Choroid plexus epithelial cell (primary cell): Measurements from ENCODE around the gene APLNR.
"Not testable (repeated sequence)": the region's sequence is repeated elsewhere in the genome, so short reads cannot be mapped to it uniquely, and the experiment has no call there.

ENCODE experiments used
- DNase-seq: peaks from one replicate; pipeline ENCODE4 v3.0.0-alpha.2; 2010; ENCODE audit warnings: low read depth
- H3K4me3 ChIP-seq: 2 replicates; pipeline ENCODE4 v1.5.1; 2011; ENCODE audit warnings: low read depth, mild to moderate bottlenecking, control low read depth, low read length, moderate library complexity
- CTCF ChIP-seq: conservative IDR thresholded peaks from 2 replicates; pipeline ENCODE4 v1.5.1; 2011; ENCODE audit warnings: low read depth, mild to moderate bottlenecking, control low read depth, inconsistent platforms, low read length, moderate library complexity

Gene APLNR

GRCh38 chr11:57237204-57237681 lies at the start of gene APLNR:
Gene APLNR, minus strand, starts transcription at chr11:57237250. Its CDS starts 246 bp downstream, at chr11:57237004.
- DNase-seq, result no peak
- no peak within 1 kb of the TSS for H3K4me3 ChIP-seq
- TF ChIP-seq CTCF, result no peak

GRCh38 chr11:57283231-57283990 lies 46.4 kb upstream of the APLNR start:
- no peak overlapping the region for H3K4me3 ChIP-seq
- DNase-seq, result no peak
- no peak for TF ChIP-seq CTCF

- H3K4me3 ChIP-seq, DNase-seq: not testable (repeated sequence)
These were observed 44.5 kb upstream of the APLNR start for GRCh38 chr11:57281546-57281945.

GRCh38 chr11:57279116-57279515 lies 42.1 kb upstream of the APLNR start:
- TF ChIP-seq CTCF, result no peak
- peak; percentile 73 for DNase-seq
- H3K4me3 ChIP-seq, result no peak overlapping the region

DNA sequence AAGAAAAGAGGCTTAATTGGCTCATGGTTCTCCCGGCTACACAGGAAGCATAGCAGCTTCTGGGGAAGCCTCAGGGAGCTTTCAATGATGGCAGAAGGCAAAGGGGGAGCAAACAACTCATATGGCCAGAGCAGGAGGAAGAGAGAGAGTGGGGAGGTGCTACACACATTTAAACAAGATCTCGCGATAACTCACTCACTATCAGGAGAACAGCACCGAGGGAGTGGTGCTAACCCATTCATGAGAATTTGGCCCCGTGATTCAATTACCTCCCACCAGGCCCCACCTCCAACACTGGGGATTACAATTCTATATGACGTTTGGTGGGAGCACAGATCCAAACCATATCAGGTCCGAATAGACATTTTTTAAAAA lies 41.7 kb upstream of the APLNR start:
- no peak overlapping the region for H3K4me3 ChIP-seq
- no peak for DNase-seq
- TF ChIP-seq CTCF, result no peak

GRCh38 chr11:57277845-57278720 lies 41.0 kb upstream of the APLNR start:
- TF ChIP-seq CTCF, result peak; percentile 87
- H3K4me3 ChIP-seq, result peak overlapping the region; percentile 18
- DNase-seq, result peak; percentile 86

GRCh38 chr11:57276971-57277675 lies 40.1 kb upstream of the APLNR start:
- H3K4me3 ChIP-seq, result no peak overlapping the region
- peak; percentile 47 for DNase-seq
- TF ChIP-seq CTCF, result no peak
